Measurements from ENCODE around the gene SYT11. TPM values are rescaled to one million over a fixed set of nuclear protein-coding genes. Genes with fewer than 3 reads are reported as not detected.

Gene SYT11
- total and polyA plus RNA-seq, 2 of the 8 experiments (the other 6 are each of a cell fraction or from before 2014, with no cell fraction given), result 7.2 to 9.6 TPM

DNA sequence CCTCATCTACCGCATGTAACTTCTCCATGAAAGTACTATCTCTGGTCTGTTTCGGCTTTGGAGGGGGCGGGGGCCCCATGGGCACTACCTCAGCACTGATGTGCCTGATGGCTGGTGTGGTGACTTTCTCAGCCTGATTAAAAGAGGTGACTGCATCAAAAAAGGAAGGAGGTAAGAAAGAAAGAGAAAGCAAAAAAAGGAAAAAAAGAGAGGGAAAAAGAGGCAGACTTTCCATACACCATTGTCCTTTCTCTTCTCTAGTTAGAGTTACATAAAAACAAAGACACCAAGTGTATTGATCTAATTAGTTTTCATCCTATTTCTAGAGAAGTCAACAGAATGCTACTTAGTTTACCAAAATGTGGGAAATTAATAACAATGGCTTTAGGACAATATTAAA, 45.7 kb upstream of the SYT11 start:
- no peak overlapping the region for H3K4me3 ChIP-seq (ENCODE audit: extremely low read depth in 1 of 4, insufficient read depth in 2 of 4, low read depth in 3 of 4, low read length in 4 of 4)
- no peak overlapping the region for H2BK20ac ChIP-seq (ENCODE audit: low read length)
- no peak overlapping the region for H3K56ac ChIP-seq (replicated peaks; ENCODE audit: insufficient read length, low read depth, low read length)
- no peak overlapping the region for H3K27ac ChIP-seq (ENCODE audit: low read depth, low read length)
- H3K4me2 ChIP-seq (ENCODE audit: insufficient read depth in 1 of 2, low read depth in 2 of 2, low read length in 2 of 2), result no peak overlapping the region
- no peak overlapping the region for H2BK15ac ChIP-seq (ENCODE audit: low read length)
- H3K9ac ChIP-seq (replicated peaks in 1 of 4; ENCODE audit: extremely low read depth in 1 of 4, low read depth in 3 of 4, low read length in 3 of 4), result no peak overlapping the region
- no peak overlapping the region for H2BK120ac ChIP-seq (replicated peaks; ENCODE audit: low read depth, low read length)
- no peaks in the 10 kb centered on the region for H3K23me2 ChIP-seq (ENCODE audit: low read depth, low read length)
- CTCF ChIA-PET (ENCODE audit: partially characterized antibody), result interaction anchor here (0.9 kb wide), 1 partner anchor 58 kb away, joined by 3 read pairs; no protein-coding TSS in a partner anchor
- no peak overlapping the region for H3K23ac ChIP-seq (ENCODE audit: insufficient read length)
- no peak overlapping the region for H3K4ac ChIP-seq (replicated peaks; ENCODE audit: insufficient read length, low read depth, low read length)
- H3K79me2 ChIP-seq (ENCODE audit: control insufficient read depth in 1 of 2, insufficient read depth in 2 of 2, low read length in 2 of 2), result no peaks in the 10 kb centered on the region
- no peak overlapping the region for H3K14ac ChIP-seq (ENCODE audit: insufficient read length)
- H4K5ac ChIP-seq (ENCODE audit: insufficient read length, low read depth, low read length), result no peak overlapping the region
- DNase-seq (ENCODE audit: low read depth in 1 of 2, low spot score in 2 of 2) (no peak), FAIRE-seq (no peak)
- WGBS, 2 experiments (ENCODE audit: extremely low coverage in 1 of 2, insufficient coverage in 1 of 2, insufficient read length in 1 of 2, insufficient replicate concordance in 2 of 2, low coverage in 1 of 2, low lambda C conversion rate in 2 of 2, missing lambda C conversion rate in 1 of 2), result 83% methylated on average over 3 of the region's 3 CpGs; no CpG with 5 or more reads in 1 of the 2 experiments
- no peaks in the 10 kb centered on the region for H3K9me3 ChIP-seq (ENCODE audit: insufficient read depth in 2 of 2, low read depth in 1 of 2, low read length in 1 of 2)
- no peak overlapping the region for H4K91ac ChIP-seq (replicated peaks; ENCODE audit: insufficient read length, low read length)
- no peak overlapping the region for H2BK12ac ChIP-seq (ENCODE audit: low read depth, low read length)
- no peak overlapping the region for H2BK5ac ChIP-seq (ENCODE audit: low read depth, low read length)
- peaks cover 13 to 44% (median 25%) of the 10 kb centered on the region in 4 experiments; a peak in 6 of 8 replicates for H3K36me3 ChIP-seq (ENCODE audit: control insufficient read depth in 2 of 4, insufficient read depth in 4 of 4, low read length in 3 of 4)
- H3K27me3 ChIP-seq (replicated peaks in 1 of 4; ENCODE audit: control insufficient read depth in 3 of 4, extremely low read depth in 1 of 4, insufficient read depth in 3 of 4, low read length in 3 of 4), result no peaks in the 10 kb centered on the region
- H2AFZ ChIP-seq (ENCODE audit: low read length), result no peak overlapping the region
- H4K20me1 ChIP-seq (replicated peaks in 1 of 2; ENCODE audit: control insufficient read depth in 1 of 2, insufficient read depth in 2 of 2, low read length in 2 of 2), result peaks cover 0 to 3% of the 10 kb centered on the region in 2 experiments
- no peak overlapping the region for H4K8ac ChIP-seq (ENCODE audit: extremely low read depth, insufficient read depth, low read length)
- H3K79me1 ChIP-seq (ENCODE audit: low read depth, low read length), result no peaks in the 10 kb centered on the region
- POLR2A ChIA-PET (ENCODE audit: partially characterized antibody), result no interaction called here
- H3K18ac ChIP-seq (ENCODE audit: extremely low read depth, low read length), result no peak overlapping the region
- no peaks in the 10 kb centered on the region for H3K4me1 ChIP-seq (replicated peaks in 1 of 4; ENCODE audit: control insufficient read depth in 3 of 4, insufficient read depth in 4 of 4, low read length in 3 of 4)
- no peak overlapping the region for H2AK5ac ChIP-seq (ENCODE audit: low read depth, low read length)
- TF ChIP-seq RBBP5 (IDR thresholded peaks at IDR 0.05; ENCODE audit: borderline replicate concordance, low read depth, low read length), result no peak
- no peak for TF ChIP-seq JUND (IDR thresholded peaks at IDR 0.05; ENCODE audit: low read length)
- TF ChIP-seq RFX5 (IDR thresholded peaks at IDR 0.05; ENCODE audit: borderline replicate concordance, low read depth, low read length), result no peak
- no peak for TF ChIP-seq CTBP2 (IDR thresholded peaks at IDR 0.05; ENCODE audit: borderline replicate concordance, insufficient read depth, insufficient read length, low read length)
- TF ChIP-seq EP300 (IDR thresholded peaks at IDR 0.05; ENCODE audit: borderline replicate concordance in 1 of 2, low read depth in 2 of 2, low read length in 2 of 2), result no peak
- no peak for TF ChIP-seq TEAD4 (IDR thresholded peaks at IDR 0.05; ENCODE audit: low read depth, low read length)
- no peak for TF ChIP-seq YY1 (IDR thresholded peaks at IDR 0.05; ENCODE audit: low read depth, low read length)
- TF ChIP-seq BRCA1 (IDR thresholded peaks at IDR 0.05; ENCODE audit: low read depth, low read length), result no peak
- no peak for TF ChIP-seq ASH2L (IDR thresholded peaks at IDR 0.05; ENCODE audit: low read length)
- no peak for TF ChIP-seq KDM1A (IDR thresholded peaks at IDR 0.05; ENCODE audit: borderline replicate concordance, low read length)
- no peak for TF ChIP-seq SIX5 (IDR thresholded peaks at IDR 0.05; ENCODE audit: low read depth, low read length)
- no peak for TF ChIP-seq CHD1 (IDR thresholded peaks at IDR 0.05; ENCODE audit: low read depth, low read length)
- TF ChIP-seq EZH2 (IDR thresholded peaks at IDR 0.05; ENCODE audit: low read depth, low read length, severe bottlenecking), result no peak
- TF ChIP-seq KDM5A (IDR thresholded peaks at IDR 0.05; ENCODE audit: low read length), result no peak
- no peak for TF ChIP-seq CEBPB (IDR thresholded peaks at IDR 0.05; ENCODE audit: low read depth, low read length)
